Duodenal mucosa (tissue), 2 donors: ENCODE measurements around the gene LRMDA.

Source experiments
- H3K27ac ChIP-seq: one replicate; pipeline ENCODE4 v1.7.0; 2013; ENCODE audit warnings: low read depth, low read length
- H3K27me3 ChIP-seq, 2 donors: one replicate each; pipeline ENCODE4 v1.7.0; 2013; ENCODE audit warnings: low read length in 2 of 2, control low read depth in 1 of 2; ENCODE audit not compliant: insufficient read depth in 2 of 2, control insufficient read depth in 1 of 2
- H3K36me3 ChIP-seq, 2 donors: one replicate each; pipeline ENCODE4 v1.7.0; 2013; ENCODE audit warnings: low read length in 2 of 2, control low read depth in 1 of 2; ENCODE audit not compliant: insufficient read depth in 2 of 2, control insufficient read depth in 1 of 2
- H3K4me1 ChIP-seq, 2 donors: one replicate each; pipeline ENCODE4 v1.7.0; 2013; ENCODE audit warnings: low read length in 2 of 2, control low read depth in 1 of 2; ENCODE audit not compliant: insufficient read depth in 2 of 2, control insufficient read depth in 1 of 2
- H3K4me3 ChIP-seq, 2 donors: one replicate each; pipeline ENCODE4 v1.7.0; 2013; ENCODE audit warnings: low read length in 2 of 2, low read depth in 1 of 2
- H3K9ac ChIP-seq, 2 donors: one replicate each; pipeline ENCODE4 v1.7.0; 2013; ENCODE audit warnings: low read length in 2 of 2, low read depth in 1 of 2
- H3K9me3 ChIP-seq, 2 donors: one replicate each; pipeline ENCODE4 v1.7.0; 2013; ENCODE audit warnings: low read length in 2 of 2, control low read depth in 1 of 2; ENCODE audit not compliant: control insufficient read depth in 1 of 2

Gene LRMDA

DNA sequence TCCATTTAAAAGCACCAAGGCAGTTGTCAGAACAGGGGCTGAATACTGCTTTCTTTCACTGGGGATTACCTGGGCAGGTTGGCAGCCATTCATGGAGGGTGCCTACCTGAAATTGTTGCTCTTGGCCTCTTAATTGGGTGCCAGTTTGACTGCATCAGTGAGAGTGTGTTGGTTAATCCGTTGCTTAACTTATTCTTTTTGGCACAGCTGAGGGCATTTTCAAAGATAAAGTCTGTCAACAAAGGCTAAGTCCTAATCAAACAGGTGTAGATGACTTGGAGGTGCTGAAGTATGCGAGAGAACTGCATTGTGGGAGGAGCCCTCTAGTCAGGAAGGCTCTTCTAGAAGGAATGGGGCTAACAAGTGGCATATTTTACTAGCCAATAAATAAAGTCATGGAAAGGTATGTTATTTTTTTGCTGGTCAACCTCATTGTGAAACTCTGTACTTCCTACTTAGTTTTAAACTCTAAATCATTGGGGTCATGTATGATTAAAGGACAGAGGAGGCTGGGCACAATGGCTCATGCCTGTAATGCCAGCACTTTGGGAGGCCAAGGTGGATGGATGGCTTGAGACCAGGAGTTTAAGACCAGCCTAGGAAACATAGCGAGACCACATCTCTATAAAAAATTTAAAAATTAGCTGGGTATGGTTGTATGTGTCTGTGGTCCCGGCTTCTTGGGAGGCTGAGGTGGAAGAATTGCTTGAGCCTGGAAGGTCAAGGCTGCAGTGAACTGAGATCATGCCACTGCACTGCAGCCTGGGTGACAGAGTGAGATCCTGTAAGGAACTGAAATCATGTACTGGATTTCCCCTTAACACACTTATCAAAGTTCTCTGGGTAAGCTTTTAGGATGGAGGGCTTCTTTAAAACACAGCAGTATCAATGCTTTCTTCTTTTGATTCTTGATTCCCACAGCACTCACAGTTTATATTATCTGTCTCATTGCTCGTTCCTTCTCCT is 134.1 kb downstream of the LRMDA start:
- H3K9me3 ChIP-seq = no peaks in the 10 kb centered on the region
- H3K36me3 ChIP-seq = no peaks in the 10 kb centered on the region
- H3K9ac ChIP-seq = no peak overlapping the region
- no peaks in the 10 kb centered on the region for H3K27me3 ChIP-seq
- H3K27ac ChIP-seq = no peak overlapping the region
- no peak overlapping the region for H3K4me3 ChIP-seq
- no peaks in the 10 kb centered on the region for H3K4me1 ChIP-seq

DNA sequence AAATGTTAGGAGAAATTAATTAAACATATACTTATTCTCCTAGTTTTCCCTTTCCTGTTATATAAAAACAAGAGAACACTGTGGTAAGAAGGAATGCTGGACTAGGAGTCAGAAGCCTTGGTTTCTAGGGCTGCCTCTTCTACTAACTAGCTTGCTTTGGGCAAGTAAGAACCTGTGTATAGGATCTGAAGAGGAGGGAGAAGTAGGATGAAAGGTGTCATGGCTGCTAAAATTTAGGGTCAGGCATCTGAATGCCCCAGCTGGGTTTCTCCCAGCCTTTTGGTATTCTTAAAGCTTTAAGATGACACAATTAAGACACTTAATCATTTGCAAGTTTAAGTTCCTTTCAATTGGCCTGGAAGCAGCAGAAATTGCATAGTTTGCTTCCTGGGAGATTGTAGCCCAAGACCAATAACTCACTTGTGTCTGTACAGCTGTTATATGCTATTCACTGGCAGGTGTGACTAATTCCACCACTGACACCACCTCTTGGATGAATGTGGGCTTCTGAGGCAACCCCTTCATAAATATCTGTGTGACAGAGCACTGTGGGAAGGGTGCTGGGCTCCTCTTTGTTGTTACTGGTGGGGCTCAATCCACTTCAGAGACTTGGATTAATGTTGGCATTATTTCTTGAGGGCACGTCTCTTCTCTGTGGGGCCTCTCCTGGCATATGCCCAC is 137.2 kb downstream of the LRMDA start:
- H3K27ac ChIP-seq = no peak overlapping the region
- no peak overlapping the region for H3K9ac ChIP-seq
- H3K4me1 ChIP-seq = no peaks in the 10 kb centered on the region
- peaks cover 5 to 16% of the 10 kb centered on the region in 2 donors for H3K9me3 ChIP-seq
- H3K4me3 ChIP-seq = no peak overlapping the region
- H3K27me3 ChIP-seq = no peaks in the 10 kb centered on the region
- H3K36me3 ChIP-seq = no peaks in the 10 kb centered on the region

GRCh38 chr10:75569506-75569905 is 138.1 kb downstream of the LRMDA start:
- Histone ChIP-seq H3K4me1 (no peaks in the 10 kb centered on the region), H3K9ac (no peak overlapping the region), H3K9me3 (peaks cover 7 to 16% of the 10 kb centered on the region in 2 donors), H3K36me3 (no peaks in the 10 kb centered on the region), H3K27me3 (no peaks in the 10 kb centered on the region), H3K4me3 (no peak overlapping the region), H3K27ac (no peak overlapping the region)

DNA sequence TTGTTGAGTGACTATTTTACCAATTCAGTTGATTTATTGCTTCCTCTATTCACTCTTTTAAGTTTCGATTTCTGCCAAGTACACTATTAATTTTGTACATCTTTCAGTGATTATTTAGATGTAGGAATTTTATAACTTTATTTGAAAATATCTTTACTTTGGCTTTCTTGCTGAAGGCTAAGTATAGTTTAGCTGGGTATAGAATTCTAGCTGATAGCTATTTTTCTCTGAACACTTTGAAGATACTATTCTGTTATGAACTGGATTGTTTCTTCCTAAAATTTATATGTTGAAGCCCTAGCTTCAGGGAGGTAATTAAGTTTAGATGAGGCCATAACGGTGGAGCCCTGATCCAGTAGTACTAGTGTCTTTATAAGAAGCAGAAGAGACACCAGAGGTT is 141.1 kb downstream of the LRMDA start:
- H3K9ac ChIP-seq = no peak overlapping the region

DNA sequence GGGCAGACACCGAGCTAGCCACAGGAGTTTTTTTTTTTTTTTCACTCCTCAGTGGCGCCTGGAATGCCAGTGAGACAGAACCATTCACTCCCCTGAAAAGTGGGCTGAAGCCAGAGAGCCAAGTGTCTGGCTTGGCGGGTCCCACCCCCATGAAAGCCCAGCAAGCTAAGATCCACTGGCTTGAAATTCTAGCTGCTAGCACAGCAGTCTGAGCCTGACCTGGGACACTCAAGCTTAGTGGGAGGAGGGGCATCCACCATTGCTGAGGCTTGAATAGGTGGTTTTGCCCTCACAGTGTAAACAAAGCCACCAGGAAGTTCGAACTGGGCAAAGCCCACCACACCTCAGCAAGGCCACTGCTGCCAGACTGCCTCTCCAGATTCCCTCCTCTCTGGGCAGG is 144.5 kb downstream of the LRMDA start:
- no peaks in the 10 kb centered on the region for H3K36me3 ChIP-seq
- no peak overlapping the region for H3K9ac ChIP-seq
- H3K4me1 ChIP-seq = no peaks in the 10 kb centered on the region
- no peak overlapping the region for H3K27ac ChIP-seq
- no peak overlapping the region for H3K4me3 ChIP-seq
- H3K27me3 ChIP-seq = no peaks in the 10 kb centered on the region
- peaks cover 8 to 16% of the 10 kb centered on the region in 2 donors for H3K9me3 ChIP-seq

More for the DNA sequence above, 141.1 kb downstream of the LRMDA start:
- H3K27me3 ChIP-seq = no peaks in the 10 kb centered on the region
- no peaks in the 10 kb centered on the region for H3K4me1 ChIP-seq
- no peaks in the 10 kb centered on the region for H3K36me3 ChIP-seq
- no peak overlapping the region for H3K27ac ChIP-seq
- peaks cover 8 to 16% of the 10 kb centered on the region in 2 donors for H3K9me3 ChIP-seq
- H3K4me3 ChIP-seq = no peak overlapping the region

- H3K9me3 ChIP-seq = peaks cover 11 to 18% of the 10 kb centered on the region in 2 donors
- no peaks in the 10 kb centered on the region for H3K4me1 ChIP-seq
- H3K27me3 ChIP-seq = no peaks in the 10 kb centered on the region
- no peak overlapping the region for H3K9ac ChIP-seq
- no peaks in the 10 kb centered on the region for H3K36me3 ChIP-seq
- H3K4me3 ChIP-seq = no peak overlapping the region
- H3K27ac ChIP-seq = no peak overlapping the region
These were observed 150.7 kb downstream of the LRMDA start for GRCh38 chr10:75582102-75582501.

DNA sequence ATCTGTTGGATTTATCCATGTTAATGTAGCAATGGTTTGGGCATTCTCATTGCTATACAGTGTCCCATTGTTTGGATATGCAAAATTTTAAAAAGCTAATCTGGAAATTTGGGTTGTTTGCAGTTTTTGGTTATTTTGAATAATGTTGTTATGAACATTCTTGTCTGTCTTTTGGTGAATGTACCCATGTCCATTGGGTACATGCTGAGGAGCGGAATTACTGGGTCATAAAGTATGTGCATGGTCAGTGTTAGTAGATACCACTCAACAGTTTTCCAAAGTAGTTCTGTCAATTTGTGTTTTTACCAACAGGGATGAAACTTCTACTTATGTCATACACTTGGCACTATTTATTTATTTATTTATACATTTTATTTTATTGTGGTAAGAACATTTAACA is 153.9 kb downstream of the LRMDA start:
- Histone ChIP-seq H3K4me1 (no peaks in the 10 kb centered on the region), H3K9me3 (peaks cover 11 to 18% of the 10 kb centered on the region in 2 donors), H3K9ac (no peak overlapping the region), H3K4me3 (no peak overlapping the region), H3K27ac (no peak overlapping the region), H3K27me3 (no peaks in the 10 kb centered on the region), H3K36me3 (no peaks in the 10 kb centered on the region)

DNA sequence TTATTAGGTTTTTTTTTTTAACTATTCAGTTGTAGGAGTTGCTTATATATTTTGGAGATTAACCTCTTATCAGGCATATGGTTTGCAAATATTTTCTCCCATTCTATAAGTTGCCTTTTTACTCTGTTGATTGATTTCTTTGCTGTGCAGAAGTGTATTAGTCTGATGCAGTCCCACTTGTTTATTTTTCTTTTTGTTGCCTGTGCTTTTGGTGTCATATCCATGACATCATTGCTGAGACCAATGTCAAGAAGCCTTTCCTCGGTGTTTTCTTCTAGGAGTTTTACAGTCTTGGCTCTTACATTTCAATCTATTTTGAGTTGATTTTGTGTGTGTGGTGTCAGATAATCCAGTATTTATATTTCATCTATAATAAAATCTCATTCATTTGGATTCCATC is 155.4 kb downstream of the LRMDA start:
- no peaks in the 10 kb centered on the region for H3K4me1 ChIP-seq
- no peaks in the 10 kb centered on the region for H3K27me3 ChIP-seq
- peaks cover 10 to 17% of the 10 kb centered on the region in 2 donors for H3K9me3 ChIP-seq
- no peak overlapping the region for H3K4me3 ChIP-seq
- no peak overlapping the region for H3K9ac ChIP-seq
- no peaks in the 10 kb centered on the region for H3K36me3 ChIP-seq
- no peak overlapping the region for H3K27ac ChIP-seq

DNA sequence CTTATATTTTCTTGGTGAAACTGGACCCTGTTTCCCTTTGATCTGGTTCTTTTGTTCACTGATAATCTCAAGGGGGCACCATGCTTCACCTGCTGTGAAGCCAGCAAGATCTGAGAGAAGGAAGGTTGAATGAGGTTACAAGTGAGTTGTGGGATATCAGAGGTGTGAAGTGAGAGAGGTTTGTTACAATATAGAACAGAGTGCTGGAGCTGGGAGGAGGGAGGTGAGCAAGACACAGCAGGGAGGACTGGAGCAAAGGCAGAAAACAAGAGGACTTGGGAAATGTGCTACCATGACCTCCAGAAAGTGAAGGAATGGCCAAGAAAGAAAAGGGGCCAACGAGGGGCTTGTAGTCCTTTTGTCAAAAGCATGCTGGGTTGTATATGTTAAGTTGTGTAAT is 156.6 kb downstream of the LRMDA start:
- no peak overlapping the region for H3K9ac ChIP-seq
- peaks cover 0 to 5% of the 10 kb centered on the region in 2 donors for H3K9me3 ChIP-seq
- no peaks in the 10 kb centered on the region for H3K27me3 ChIP-seq
- no peaks in the 10 kb centered on the region for H3K36me3 ChIP-seq
- no peaks in the 10 kb centered on the region for H3K4me1 ChIP-seq
- H3K27ac ChIP-seq = no peak overlapping the region
- no peak overlapping the region for H3K4me3 ChIP-seq

- Histone ChIP-seq H3K9ac (no peak overlapping the region), H3K9me3 (no peaks in the 10 kb centered on the region), H3K27ac (no peak overlapping the region), H3K27me3 (no peaks in the 10 kb centered on the region), H3K36me3 (no peaks in the 10 kb centered on the region), H3K4me3 (no peak overlapping the region), H3K4me1 (no peaks in the 10 kb centered on the region)
These were observed 158.7 kb downstream of the LRMDA start for GRCh38 chr10:75589895-75590654.
